PFSK-1 (cell line): ENCODE data around the gene RNFT2.

Experiments
- FOXP2 ChIP-seq: optimal IDR thresholded peaks from 2 replicates; pipeline ENCODE3; 2011; ENCODE audit warnings: borderline replicate concordance, control low read depth, inconsistent platforms; ENCODE audit not compliant: insufficient read depth; ENCODE audit errors: extremely low read length, extremely low read depth
- POLR2AphosphoS5 ChIP-seq: IDR thresholded peaks from 2 replicates; pipeline ENCODE4 v1.6.1; 2012; ENCODE audit warnings: low read depth, mild to moderate bottlenecking, control low read depth, low read length, moderate library complexity
- SIN3A ChIP-seq: IDR thresholded peaks from 2 replicates; pipeline ENCODE4 v1.6.1; 2012; ENCODE audit warnings: mild to moderate bottlenecking, low read length, moderate library complexity, borderline replicate concordance; ENCODE audit not compliant: insufficient read depth
- TAF1 ChIP-seq: IDR thresholded peaks from 2 replicates; pipeline ENCODE4 v1.6.1; 2012; ENCODE audit warnings: low read length, control low read depth, borderline replicate concordance; ENCODE audit not compliant: insufficient read depth
- TF ChIP-seq, protein P1 (sequence below), 2 experiments: IDR thresholded peaks; 2 replicates each; pipeline versions ENCODE4 v1.6.1 to v1.8.0; 2011 to 2012; ENCODE audit warnings: low read depth in 2 of 2, low read length in 2 of 2, control low read depth in 1 of 2, inconsistent platforms in 1 of 2, mild to moderate bottlenecking in 1 of 2, moderate library complexity in 1 of 2; ENCODE audit not compliant: insufficient read depth in 1 of 2

The RNFT2 gene

DNA sequence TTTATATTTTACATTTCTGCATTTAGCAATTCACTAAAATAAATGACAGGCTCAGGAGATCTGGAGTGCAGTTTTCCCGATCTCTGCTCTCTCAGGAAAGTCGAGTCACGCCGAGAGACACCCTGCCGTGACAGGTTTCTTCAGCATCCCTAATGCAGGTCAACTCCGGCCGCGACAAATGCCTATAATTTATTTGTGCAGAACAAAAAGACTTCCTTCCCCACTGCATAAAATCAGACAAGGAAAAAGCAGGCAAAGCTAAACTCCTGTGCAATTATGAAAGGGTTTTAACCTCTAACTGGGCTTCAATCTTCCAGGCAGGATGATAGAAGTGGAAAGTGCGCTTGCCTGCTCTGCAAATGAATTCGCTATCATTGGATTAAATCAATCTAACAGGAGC, 28.3 kb upstream of the RNFT2 start:
- no peak for TF ChIP-seq FOXP2
- TF ChIP-seq SIN3A = no peak
- TF ChIP-seq POLR2AphosphoS5 = no peak
- no peak for TF ChIP-seq TAF1
- TF ChIP-seq, protein P1, sequence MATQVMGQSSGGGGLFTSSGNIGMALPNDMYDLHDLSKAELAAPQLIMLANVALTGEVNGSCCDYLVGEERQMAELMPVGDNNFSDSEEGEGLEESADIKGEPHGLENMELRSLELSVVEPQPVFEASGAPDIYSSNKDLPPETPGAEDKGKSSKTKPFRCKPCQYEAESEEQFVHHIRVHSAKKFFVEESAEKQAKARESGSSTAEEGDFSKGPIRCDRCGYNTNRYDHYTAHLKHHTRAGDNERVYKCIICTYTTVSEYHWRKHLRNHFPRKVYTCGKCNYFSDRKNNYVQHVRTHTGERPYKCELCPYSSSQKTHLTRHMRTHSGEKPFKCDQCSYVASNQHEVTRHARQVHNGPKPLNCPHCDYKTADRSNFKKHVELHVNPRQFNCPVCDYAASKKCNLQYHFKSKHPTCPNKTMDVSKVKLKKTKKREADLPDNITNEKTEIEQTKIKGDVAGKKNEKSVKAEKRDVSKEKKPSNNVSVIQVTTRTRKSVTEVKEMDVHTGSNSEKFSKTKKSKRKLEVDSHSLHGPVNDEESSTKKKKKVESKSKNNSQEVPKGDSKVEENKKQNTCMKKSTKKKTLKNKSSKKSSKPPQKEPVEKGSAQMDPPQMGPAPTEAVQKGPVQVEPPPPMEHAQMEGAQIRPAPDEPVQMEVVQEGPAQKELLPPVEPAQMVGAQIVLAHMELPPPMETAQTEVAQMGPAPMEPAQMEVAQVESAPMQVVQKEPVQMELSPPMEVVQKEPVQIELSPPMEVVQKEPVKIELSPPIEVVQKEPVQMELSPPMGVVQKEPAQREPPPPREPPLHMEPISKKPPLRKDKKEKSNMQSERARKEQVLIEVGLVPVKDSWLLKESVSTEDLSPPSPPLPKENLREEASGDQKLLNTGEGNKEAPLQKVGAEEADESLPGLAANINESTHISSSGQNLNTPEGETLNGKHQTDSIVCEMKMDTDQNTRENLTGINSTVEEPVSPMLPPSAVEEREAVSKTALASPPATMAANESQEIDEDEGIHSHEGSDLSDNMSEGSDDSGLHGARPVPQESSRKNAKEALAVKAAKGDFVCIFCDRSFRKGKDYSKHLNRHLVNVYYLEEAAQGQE (IDR thresholded peaks at IDR 0.05; ENCODE audit: insufficient read depth in 1 of 2, low read depth in 2 of 2, low read length in 2 of 2) = no peak

DNA sequence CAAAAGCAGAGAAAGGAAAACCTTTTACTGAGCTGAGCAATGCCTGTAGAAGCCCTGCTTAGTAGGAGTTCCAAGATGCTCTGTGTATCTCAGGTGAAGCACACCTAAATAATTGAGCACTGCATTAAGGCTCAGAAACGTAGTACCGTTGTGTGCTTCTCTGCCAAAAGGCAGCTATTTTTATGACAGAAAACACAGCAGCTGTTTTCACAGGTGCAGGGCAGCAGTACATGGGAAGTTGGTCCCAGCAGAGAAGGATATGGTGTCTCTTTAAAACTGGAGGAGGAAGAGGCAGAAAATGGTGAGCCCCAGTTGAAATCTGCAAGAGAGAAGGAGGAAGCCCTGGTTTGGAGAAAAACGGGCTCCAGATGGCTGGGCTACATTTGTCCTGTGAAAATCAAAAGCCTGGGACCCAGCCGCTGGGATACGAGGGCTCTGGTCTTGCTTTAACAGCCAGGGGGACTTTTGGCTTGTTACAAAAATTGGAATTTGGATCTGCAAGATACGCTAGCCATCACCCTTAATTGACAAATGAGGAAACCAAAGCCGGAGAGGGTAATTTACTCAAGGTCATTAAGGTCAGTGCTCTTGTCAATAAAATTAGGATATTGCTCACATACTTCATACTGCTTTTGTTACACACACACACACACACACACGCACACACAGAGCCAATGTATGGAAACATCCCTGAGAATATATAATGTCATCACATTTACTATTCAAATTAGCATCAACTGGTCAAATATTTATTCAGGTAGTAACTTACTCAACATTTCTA, 27.6 kb upstream of the RNFT2 start:
- TF ChIP-seq TAF1 (no peak), SIN3A (no peak), FOXP2 (no peak), POLR2AphosphoS5 (no peak)
- TF ChIP-seq, protein P1 (IDR thresholded peaks at IDR 0.05; ENCODE audit: insufficient read depth in 1 of 2, low read depth in 2 of 2, low read length in 2 of 2) = no peak

DNA sequence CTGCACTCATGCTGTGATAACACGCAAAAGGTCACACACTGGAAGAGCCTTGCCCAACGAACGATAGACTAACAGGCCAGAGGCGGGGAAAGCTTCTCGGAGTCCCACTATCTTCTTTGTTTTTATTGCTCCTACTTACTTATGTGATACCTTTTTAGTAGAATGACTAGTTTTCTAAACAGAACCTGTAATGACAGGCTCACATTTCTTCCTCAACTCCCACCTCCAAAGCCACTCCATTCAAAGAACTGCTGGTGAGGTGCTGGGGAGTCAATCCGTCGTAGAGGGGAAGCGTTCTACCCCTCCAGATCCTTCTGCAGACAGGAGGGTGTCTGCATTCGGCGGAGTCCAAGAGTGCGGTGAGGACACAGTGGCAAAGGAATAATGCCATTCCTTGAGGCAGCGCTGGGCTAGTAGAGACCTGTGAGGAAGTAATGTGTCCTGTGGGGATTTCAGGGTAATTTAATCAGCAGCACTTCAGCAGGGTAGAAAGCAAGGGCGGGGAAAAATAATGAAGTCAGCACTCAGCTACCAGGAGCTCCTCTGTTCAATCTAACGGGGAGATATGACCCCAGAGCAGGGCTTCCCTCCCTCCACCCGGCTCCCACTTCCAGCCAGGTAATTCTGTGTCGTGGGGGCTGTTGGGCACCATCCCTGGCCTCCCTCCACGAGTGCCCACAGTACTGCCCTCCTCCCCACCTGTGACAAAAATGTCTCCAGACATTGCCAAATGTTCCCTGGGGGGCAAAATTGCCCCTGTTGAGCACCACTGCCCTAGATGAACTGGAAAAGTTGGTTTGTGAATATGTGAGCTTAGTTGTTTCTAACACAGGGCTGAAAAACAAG, 25.4 kb upstream of the RNFT2 start:
- TF ChIP-seq TAF1 = no peak
- TF ChIP-seq, protein P1 (IDR thresholded peaks at IDR 0.05; ENCODE audit: insufficient read depth in 1 of 2, low read depth in 2 of 2, low read length in 2 of 2) = no peak
- no peak for TF ChIP-seq POLR2AphosphoS5
- no peak for TF ChIP-seq SIN3A
- no peak for TF ChIP-seq FOXP2

DNA sequence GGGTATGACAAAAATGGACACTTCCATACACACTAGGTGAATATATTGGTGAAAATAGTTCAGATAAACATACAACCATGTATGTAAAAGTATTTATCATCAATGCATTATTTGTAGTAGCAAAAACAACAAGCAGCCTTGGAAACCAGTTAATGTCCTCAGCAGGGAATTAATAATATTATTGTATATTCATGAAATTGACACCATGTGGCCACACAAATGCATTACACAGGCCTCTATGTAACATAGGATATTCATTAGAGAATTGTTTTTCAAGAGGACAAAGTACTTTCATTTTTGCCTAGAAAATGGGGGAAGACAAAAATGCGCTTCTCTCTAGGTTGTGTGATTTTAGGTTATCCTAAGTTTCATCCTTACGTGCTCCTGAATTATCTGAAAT, 24.6 kb upstream of the RNFT2 start:
- no peak for TF ChIP-seq FOXP2
- TF ChIP-seq SIN3A = no peak

DNA sequence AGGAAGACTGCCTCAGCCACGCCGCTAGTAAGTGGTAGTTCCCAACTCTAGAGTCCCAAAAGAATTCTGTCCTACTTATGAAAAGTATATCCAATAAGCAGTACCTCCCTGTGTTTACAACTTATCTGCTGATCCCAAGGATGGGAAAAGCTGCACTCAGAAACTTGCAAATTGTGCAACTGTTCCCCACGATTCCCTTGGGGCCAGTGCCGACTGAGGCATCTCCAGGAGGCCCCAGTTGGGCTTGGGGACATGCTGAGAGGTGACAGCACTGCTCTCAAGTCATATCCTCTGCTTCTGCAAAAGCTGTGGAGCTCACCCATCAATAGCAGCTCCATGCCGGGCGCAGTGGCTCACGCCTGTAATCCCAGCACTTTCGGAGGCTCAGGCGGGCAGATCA, 23.9 kb upstream of the RNFT2 start:
- TF ChIP-seq POLR2AphosphoS5 = no peak
